GM13976 (cell line): Measurements from ENCODE around the gene TTC7B.

Experiments
- DNase-seq: peaks from one replicate; pipeline ENCODE4 v3.0.0; 2012; ENCODE audit warnings: low spot score
- in situ Hi-C: fragments of 300-500 bp; cut with MboI; formaldehyde crosslinking; loops from one replicate; pipeline ENCODE4 v1.12.0; 2022; ENCODE audit warnings: low sequenced_read_pairs, mixed read lengths, inconsistent platforms; ENCODE audit not compliant: unreplicated experiment
- TF ChIP-seq, protein P1 (sequence below): IDR thresholded peaks from 2 replicates; pipeline ENCODE4 v1.5.1; 2012; ENCODE audit warnings: borderline replicate concordance, mild to moderate bottlenecking; ENCODE audit not compliant: insufficient read depth; ENCODE audit errors: extremely low read depth, missing control alignments, control extremely low read depth

The TTC7B gene

DNA sequence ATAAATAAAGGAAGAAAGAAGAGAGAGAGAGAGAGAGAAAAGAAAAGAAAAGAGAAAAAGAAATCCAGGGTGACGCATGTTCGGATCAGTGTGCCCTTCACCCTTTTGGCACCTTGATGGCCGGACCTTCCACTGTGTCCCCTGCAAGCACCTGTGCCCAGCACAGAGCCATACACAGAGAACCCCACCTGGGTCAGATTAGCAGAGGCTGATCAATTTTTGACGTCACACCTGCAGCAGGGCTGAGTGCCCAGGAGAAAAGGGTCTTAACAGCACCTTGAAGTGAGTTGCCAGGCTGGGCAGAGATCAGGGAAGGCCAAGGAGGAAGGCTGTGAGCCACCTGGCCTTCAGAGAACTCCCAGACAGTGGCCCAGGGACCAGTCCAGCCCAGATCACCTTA, 305.0 kb downstream of the TTC7B start:
- DNase-seq = no peak
- TF ChIP-seq, protein P1, sequence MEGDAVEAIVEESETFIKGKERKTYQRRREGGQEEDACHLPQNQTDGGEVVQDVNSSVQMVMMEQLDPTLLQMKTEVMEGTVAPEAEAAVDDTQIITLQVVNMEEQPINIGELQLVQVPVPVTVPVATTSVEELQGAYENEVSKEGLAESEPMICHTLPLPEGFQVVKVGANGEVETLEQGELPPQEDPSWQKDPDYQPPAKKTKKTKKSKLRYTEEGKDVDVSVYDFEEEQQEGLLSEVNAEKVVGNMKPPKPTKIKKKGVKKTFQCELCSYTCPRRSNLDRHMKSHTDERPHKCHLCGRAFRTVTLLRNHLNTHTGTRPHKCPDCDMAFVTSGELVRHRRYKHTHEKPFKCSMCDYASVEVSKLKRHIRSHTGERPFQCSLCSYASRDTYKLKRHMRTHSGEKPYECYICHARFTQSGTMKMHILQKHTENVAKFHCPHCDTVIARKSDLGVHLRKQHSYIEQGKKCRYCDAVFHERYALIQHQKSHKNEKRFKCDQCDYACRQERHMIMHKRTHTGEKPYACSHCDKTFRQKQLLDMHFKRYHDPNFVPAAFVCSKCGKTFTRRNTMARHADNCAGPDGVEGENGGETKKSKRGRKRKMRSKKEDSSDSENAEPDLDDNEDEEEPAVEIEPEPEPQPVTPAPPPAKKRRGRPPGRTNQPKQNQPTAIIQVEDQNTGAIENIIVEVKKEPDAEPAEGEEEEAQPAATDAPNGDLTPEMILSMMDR = no peak
- in situ Hi-C loops = no loop called here

DNA sequence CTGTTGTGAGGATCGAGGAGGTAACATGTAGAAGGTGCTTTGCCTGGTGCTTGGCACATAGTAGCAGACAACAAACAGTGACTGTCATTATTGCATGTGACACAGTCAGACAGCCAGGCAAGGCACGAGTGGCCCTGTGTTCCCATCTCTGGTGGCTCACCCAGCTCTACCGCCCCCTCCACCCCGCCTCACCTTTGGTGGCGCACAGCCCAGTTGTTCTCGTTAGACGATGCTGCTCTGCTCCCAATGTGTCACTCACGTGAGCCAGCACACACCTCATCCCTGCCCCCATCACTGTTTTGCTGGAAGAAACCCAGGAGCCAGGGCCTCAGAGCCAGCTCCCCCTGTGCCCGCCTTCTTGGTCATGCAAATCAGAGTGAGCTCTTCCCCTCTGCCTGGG, 306.1 kb downstream of the TTC7B start:
- TF ChIP-seq, protein P1 = no peak
- no peak for DNase-seq

DNA sequence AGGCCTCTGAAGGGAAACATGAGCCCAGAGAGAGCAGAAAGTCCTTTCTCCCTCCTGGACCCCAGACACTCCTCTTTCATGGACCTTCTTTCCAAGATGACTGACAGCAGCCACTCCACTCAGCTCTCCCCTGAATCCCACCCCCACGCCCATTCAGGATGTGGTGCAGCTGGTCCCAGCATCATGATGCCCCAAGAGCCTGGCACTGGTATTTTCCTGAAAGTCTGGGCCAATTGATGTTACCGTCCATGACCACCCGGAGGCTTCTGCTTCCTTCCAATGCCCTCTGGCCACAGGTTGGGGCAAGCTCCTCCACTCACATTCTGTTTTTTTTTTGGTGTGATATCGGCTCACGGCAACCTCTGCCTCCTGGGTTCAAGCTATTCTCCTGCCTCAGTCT, 306.8 kb downstream of the TTC7B start:
- no peak for DNase-seq
- in situ Hi-C loops = no loop called here
- TF ChIP-seq, protein P1 = no peak

More for the DNA sequence above, 306.1 kb downstream of the TTC7B start:
- in situ Hi-C loops = no loop called here

DNA sequence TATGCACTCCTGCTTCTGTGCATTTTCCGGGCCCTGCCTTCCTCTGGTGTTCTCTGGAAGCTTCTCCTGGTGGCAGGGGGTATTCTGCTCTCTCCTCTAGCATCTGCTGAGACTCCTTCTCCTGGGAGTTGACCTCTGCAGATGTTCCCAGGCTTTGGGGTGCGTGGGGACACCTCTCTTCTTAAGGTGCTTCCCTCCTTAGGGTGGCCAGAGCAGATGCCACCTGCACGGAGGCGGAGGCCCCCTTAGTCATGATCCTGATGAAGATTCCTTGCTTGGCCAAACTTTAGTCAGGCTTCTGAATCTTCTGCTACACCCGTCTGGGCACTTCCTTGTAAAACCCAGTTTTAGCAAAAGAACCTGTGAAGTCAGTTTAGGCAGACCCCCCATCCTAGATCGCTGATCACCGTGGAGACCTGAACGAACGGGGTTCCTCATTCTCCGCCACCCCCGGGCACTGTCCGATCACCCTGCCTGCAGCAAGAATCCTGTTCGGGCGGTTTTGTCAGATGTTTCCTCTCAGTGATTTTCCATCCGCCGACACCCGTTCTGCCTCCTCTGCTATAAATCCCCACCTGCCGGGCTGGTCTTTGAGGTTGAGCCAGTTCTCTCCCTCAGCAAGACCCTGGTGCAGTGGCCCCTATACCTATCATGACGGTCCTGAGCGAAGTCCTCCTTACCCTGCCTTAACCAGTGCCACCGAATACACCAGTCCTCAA, 307.5 kb downstream of the TTC7B start:
- in situ Hi-C loops = no loop called here
- TF ChIP-seq, protein P1 = no peak
- DNase-seq = no peak

DNA sequence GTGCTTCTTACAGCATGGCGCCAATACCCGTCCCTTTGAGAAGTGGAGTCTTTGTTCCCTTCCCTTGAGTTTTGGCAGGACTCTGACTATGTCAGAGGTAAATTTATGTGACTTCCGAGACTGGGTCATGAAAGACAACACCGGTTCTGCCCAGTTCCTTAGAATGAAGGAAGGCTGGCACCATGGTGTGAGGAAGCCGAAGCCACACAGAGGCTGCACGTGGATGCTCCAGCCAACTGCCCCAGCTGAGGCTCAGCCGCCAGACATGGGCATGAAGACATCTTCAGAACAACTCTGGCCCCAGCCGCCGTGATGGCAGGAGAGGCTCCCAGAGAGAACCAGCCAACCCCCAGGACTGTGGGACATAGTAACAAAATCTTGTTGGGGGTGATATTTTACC, 308.2 kb downstream of the TTC7B start:
- in situ Hi-C loops = no loop called here
- no peak for DNase-seq

DNA sequence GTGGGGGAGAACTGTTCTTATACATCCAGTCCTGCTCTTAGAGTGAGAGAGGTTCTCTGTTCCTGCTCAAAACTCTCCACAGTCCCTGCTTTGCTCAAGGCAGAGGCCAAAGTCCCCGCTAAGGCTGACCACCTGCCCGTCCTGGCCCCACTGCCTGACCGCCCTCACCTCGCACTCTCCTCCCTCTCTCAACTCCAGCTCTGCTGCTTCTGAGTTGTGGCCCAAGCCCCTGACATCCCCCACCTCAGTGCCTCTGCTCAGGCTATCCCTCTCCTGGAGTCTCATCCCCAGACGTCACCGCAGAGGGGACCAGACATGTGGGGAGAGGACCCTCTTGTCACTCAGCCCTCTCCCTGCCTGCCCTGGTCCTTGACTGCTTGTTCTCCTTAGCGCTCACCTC, 308.8 kb downstream of the TTC7B start:
- in situ Hi-C loops = no loop called here
- TF ChIP-seq, protein P1 = no peak
- no peak for DNase-seq

More for the DNA sequence above, 308.2 kb downstream of the TTC7B start:
- TF ChIP-seq, protein P1 = no peak
